Activated CD8-positive, alpha-beta memory T cell treated with anti-CD3 and anti-CD28 coated beads, Interleukin-2, amount 10 ng/mL, durations not matched to agents 7 days and 5 days (primary cell): ENCODE measurements around the gene NOMO2. TPM values are rescaled to one million over a fixed set of nuclear protein-coding genes. Genes with fewer than 3 reads are reported as not detected.
"Not testable (repeated sequence)": the region's sequence is repeated elsewhere in the genome, so short reads cannot be mapped to it uniquely, and the experiment has no call there.

ENCODE experiments used
- ATAC-seq: fragments of 150-1000 bp; cut with Tn5 transposase; one replicate; pipeline ENCODE4 v1.10.0; 2021; ENCODE audit warnings: moderate library complexity
- CTCF ChIA-PET: fragments of 350-600 bp; sonication (Branson Sonifier 250); formaldehyde crosslinking; loops from one replicate; lab custom pipeline; 2021; ENCODE audit warnings: antibody characterized with exemption; lab: Charles Lee
- DNase-seq: peaks from one replicate; pipeline ENCODE4 v3.0.0-alpha.2; 2020
- H3K27ac Mint-ChIP-seq: one replicate; pipeline ENCODE4 v1.8.0; 2021; ENCODE audit warnings: mild to moderate bottlenecking, mixed read lengths
- H3K27me3 Mint-ChIP-seq: one replicate; pipeline ENCODE4 v1.8.0; 2021; ENCODE audit warnings: mixed read lengths
- H3K36me3 Mint-ChIP-seq: one replicate; pipeline ENCODE4 v1.8.0; 2021; ENCODE audit warnings: mild to moderate bottlenecking, mixed read lengths
- H3K4me1 Mint-ChIP-seq: one replicate; pipeline ENCODE4 v1.8.0; 2021; ENCODE audit warnings: mixed read lengths
- H3K4me3 Mint-ChIP-seq: one replicate; pipeline ENCODE4 v1.8.0; 2021; ENCODE audit warnings: mild to moderate bottlenecking, moderate library complexity, mixed read lengths
- H3K9me3 Mint-ChIP-seq: one replicate; pipeline ENCODE4 v1.8.0; 2022; ENCODE audit warnings: low read depth, mixed read lengths
- total RNA-seq, 2 experiments: library from RNA; stranded (reverse); gene quantifications; one replicate each; pipeline ENCODE4 v1.2.3, GENCODE V29; 2021

Gene NOMO2
- total RNA-seq, 2 experiments from 2014 or later, result 81.3 to 95.9 TPM

DNA sequence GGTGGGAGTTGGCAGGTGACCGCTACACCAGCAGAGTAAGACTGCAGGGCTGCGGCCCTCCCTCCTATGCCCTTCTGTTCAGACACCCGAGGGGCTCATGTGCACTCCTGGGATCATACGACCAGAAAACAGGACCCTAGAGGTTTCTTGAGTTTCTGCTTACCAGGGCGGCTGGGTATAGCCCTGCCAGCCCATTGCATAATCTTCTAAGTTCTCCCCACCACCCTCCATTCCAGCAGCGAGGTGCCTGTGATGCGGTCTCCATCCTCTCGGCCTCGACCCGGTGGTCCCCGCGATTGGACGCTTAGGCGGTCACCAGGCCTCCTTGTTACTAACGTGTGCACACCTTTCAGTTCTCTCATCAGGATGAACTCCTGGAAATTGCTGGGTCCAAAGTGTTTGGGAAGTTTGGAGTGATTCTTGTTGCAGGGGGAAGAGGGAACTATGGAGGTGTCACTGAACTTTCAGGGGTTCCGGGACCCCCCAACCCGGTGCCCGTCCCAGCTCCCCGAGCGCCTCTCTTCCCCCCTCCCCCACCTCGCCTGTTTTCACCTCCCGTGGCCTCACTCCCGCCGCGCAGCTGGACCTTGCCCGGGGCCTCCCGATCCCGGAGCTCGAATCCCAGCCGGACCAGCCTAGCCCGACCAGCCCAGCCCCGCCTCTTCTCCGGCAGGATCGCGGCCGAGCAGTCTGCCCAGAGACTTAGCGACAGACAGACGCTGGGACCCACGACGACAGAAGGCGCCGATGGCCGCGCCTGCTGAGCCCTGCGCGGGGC lies 8.8 kb upstream of the NOMO2 start:
- CTCF ChIA-PET, result not testable (repeated sequence)

GRCh38 chr16:18560416-18561220 lies 1.3 kb downstream of the NOMO2 start:
- Mint-ChIP-seq H3K4me3 (peak overlapping the region; percentile 71), H3K4me1 (peaks cover 11% of the 10 kb centered on the region), H3K27ac (peak overlapping the region; percentile 77)
- DNase-seq, result peak; percentile 51
- CTCF ChIA-PET, H3K36me3 Mint-ChIP-seq, ATAC-seq, H3K9me3 Mint-ChIP-seq, H3K27me3 Mint-ChIP-seq: not testable (repeated sequence)

More for the DNA sequence above, 8.8 kb upstream of the NOMO2 start:
- H3K36me3 Mint-ChIP-seq, H3K4me3 Mint-ChIP-seq, H3K4me1 Mint-ChIP-seq, DNase-seq, H3K27me3 Mint-ChIP-seq, H3K27ac Mint-ChIP-seq, H3K9me3 Mint-ChIP-seq: not testable (repeated sequence)
- peak; percentile 45 for ATAC-seq

DNA sequence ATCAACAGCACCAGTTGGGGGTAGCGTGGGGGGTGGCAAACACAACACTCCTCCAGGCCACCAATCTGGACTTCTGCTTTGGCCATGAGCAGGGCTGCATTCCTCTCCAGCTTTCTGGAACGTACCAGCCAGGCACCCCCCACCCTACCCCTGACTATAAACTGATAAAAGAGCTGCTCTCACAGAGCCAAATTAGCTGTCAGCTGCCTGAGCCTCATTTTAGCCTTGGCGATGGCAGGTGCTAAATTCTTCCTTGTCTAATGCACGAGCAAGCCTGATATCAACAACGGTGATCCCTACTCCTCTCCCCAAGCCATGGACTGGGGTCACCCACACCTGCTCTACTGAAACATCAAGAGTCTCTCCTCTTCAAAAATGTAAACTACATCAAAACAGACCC lies 8.2 kb downstream of the NOMO2 start:
- H3K4me3 Mint-ChIP-seq, H3K36me3 Mint-ChIP-seq: not testable (repeated sequence)

DNA sequence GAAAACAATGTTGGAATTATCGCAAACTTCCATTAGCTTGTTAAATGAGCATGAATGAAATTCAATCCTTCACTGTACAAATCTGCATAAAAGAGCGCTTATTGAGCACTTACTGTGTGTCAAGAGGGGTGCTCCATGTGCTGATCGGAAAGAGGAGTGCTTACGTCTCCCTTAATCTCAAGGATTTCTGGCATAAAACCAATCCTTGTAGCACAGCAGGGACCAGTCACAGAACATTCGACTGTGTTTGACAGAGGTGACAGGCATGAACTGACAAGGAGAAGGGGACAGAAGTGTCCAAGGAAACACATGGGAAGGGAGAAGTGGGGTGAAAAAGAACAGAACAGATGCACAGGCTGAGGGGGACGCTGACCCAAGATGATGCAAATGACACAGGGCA lies 14.5 kb downstream of the NOMO2 start:
- CTCF ChIA-PET, H3K4me1 Mint-ChIP-seq, H3K27ac Mint-ChIP-seq, H3K36me3 Mint-ChIP-seq, H3K4me3 Mint-ChIP-seq, ATAC-seq, H3K9me3 Mint-ChIP-seq, H3K27me3 Mint-ChIP-seq, DNase-seq: not testable (repeated sequence)

More for the DNA sequence above, 8.2 kb downstream of the NOMO2 start:
- H3K27ac Mint-ChIP-seq, CTCF ChIA-PET, DNase-seq, H3K27me3 Mint-ChIP-seq, H3K4me1 Mint-ChIP-seq, H3K9me3 Mint-ChIP-seq, ATAC-seq: not testable (repeated sequence)

DNA sequence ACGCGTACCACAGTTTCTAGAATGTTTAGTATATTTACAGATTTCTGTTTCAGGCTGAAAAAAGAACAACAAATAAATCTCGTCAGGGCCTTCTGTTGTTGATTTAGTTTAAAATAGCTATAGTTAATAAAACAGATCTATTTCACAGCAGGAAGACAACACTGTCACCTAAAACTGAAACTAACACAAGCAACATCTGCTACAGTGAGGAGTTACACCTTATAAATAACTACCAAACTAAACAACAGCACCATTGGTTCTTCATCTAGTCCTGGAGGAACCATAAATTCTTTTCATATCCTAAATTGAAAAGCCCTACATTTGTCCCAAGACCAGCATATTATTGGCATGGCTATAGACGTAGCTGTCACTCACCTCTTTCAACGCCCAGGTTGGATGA lies 15.0 kb downstream of the NOMO2 start:
- H3K36me3 Mint-ChIP-seq, DNase-seq, ATAC-seq, H3K4me3 Mint-ChIP-seq, H3K27me3 Mint-ChIP-seq, H3K27ac Mint-ChIP-seq, H3K4me1 Mint-ChIP-seq, CTCF ChIA-PET, H3K9me3 Mint-ChIP-seq: not testable (repeated sequence)

DNA sequence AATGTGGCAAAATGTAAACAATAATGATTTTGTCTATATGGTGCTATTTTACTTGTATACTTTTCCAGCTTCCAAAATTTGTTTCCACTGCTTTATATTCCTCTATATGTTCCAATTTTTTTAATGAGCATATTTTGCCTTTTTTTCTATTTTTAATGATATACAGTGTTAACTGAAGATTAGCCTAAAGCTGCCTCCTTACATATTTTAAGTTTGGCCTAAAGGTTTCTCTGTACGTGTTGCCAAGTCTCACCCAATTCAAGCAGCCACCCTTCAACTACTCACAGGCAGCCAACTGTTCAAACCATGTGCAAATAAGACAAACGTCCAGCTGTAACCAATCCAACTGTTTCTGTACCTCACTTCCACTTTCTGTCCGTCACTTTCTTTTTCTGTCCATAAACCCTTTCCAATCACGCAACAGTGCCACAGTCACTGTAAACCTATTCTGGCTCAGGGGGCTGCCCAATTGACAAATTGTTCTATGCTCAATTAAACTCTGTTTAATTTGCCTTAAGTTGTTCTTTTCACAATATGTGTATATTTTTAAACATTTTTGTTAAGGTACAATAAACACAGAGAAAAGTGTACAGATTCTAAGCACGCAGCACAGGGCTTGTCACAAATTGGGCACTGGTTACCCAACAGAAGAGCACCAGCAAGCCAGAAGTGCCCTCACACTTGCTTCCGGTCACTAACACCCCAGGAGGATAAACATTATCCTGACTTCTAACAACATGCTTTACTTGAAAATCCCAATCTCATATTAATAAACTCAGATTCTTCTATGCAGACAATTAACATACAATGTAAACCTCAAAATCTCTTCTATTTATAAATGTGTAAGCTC lies 17.4 kb downstream of the NOMO2 start:
- DNase-seq, H3K4me1 Mint-ChIP-seq, H3K27me3 Mint-ChIP-seq, H3K4me3 Mint-ChIP-seq, CTCF ChIA-PET, H3K27ac Mint-ChIP-seq, H3K36me3 Mint-ChIP-seq, H3K9me3 Mint-ChIP-seq, ATAC-seq: not testable (repeated sequence)

GRCh38 chr16:18541912-18542311 lies 20.0 kb downstream of the NOMO2 start:
- H3K27ac Mint-ChIP-seq, H3K4me1 Mint-ChIP-seq, ATAC-seq, CTCF ChIA-PET, H3K4me3 Mint-ChIP-seq, H3K9me3 Mint-ChIP-seq, H3K36me3 Mint-ChIP-seq, H3K27me3 Mint-ChIP-seq, DNase-seq: not testable (repeated sequence)

DNA sequence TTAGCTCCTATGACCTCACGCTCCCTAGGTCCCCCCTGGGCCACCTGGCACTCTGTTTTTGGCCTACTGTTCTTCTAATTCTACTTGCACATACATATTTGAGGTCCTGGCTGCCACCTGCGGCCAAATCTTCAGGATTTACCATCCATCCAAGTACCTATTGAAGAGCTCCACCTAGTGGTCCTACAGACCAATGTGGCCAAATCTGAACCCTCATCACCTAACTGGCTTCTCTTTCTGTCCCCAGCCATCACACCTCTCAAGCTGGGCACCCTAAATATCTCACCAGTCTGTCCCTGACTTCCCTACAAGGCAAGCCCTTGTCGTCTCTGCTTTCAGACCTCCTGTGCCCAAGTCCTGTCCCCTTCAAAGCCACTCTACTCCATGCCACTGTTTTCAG lies 24.9 kb downstream of the NOMO2 start:
- H3K4me1 Mint-ChIP-seq, H3K4me3 Mint-ChIP-seq, H3K36me3 Mint-ChIP-seq, CTCF ChIA-PET, H3K27me3 Mint-ChIP-seq, H3K27ac Mint-ChIP-seq, H3K9me3 Mint-ChIP-seq, DNase-seq: not testable (repeated sequence)
- ATAC-seq, result peak; percentile 58

DNA sequence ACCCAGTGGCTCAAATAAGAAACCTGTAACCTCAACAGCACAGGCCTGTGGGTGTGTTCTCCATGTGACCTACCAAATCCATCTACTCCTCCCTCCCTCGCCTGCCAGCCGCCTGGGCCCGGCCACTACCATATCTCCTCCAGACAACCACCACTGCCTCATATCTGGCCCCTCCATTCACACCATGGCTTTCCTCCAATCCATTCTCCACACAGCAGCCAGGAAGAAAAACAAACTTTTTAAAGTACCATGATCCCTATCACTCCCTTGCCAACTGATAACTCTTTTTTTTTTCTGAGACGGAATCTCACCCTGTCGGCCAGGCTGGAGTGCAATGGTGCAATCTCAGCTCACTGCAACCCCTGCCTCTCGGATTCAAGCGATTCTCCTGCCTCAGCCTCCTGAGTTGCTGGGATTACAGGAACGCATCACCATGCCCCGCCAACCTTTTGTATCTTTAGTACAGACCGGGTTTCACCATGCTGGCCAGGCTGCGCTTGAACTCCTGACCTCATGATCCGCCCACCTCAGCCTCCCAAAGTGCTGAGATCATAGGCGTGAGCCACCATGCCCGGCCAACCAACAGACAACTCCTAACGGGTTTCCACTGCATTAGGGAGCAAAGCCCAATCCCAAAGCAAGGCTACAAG lies 26.3 kb downstream of the NOMO2 start:
- CTCF ChIA-PET, result interaction anchor here (0.6 kb wide), 1 partner anchor 501 kb away, joined by 3 read pairs; no protein-coding TSS in a partner anchor
- H3K4me3 Mint-ChIP-seq, DNase-seq, H3K4me1 Mint-ChIP-seq, ATAC-seq, H3K9me3 Mint-ChIP-seq, H3K27me3 Mint-ChIP-seq, H3K27ac Mint-ChIP-seq, H3K36me3 Mint-ChIP-seq: not testable (repeated sequence)

GRCh38 chr16:18534308-18534707 lies 27.6 kb downstream of the NOMO2 start:
- H3K36me3 Mint-ChIP-seq, H3K4me1 Mint-ChIP-seq, ATAC-seq, H3K27ac Mint-ChIP-seq, H3K4me3 Mint-ChIP-seq, CTCF ChIA-PET, H3K27me3 Mint-ChIP-seq, DNase-seq, H3K9me3 Mint-ChIP-seq: not testable (repeated sequence)

DNA sequence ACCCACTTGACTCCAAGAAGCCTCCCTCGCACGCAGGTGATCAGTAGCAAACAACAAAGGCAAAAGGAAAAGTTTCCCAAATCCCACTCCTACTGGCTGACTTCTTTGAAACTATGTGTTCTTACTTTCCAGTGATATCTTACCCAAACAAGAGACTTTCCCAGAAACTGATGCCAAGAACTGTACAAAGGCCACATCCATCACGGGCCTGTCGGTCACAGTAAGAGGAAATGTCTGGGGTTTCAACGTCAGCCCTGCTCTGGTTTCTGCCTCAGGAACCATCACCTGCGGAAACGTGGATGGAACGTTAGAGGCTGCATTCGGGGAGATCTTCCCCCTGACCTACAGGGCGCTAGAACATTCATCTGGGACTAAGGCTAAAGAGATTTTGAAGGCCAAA lies 30.6 kb downstream of the NOMO2 start:
- H3K27ac Mint-ChIP-seq, ATAC-seq, CTCF ChIA-PET, DNase-seq, H3K36me3 Mint-ChIP-seq, H3K9me3 Mint-ChIP-seq, H3K4me1 Mint-ChIP-seq, H3K27me3 Mint-ChIP-seq, H3K4me3 Mint-ChIP-seq: not testable (repeated sequence)

DNA sequence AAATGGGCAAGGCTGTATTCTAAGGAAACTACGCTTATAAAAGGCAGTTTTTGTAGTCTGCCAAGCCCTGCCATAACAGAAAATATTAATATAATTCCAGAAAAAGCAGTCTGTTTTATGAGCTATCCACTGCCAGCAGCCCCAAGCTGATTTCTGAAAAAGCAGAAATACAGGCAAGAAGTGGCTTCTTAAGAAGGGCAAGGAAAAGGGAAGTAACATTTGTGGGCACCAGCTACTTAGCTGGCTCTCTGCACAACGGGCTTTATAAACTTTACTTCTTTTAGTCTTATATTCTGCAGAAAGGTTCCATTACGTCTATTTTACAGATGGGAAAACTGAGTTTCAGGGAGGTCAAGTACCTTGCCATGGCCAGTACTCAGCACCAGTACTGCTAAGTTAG lies 31.6 kb downstream of the NOMO2 start:
- H3K4me1 Mint-ChIP-seq, CTCF ChIA-PET, H3K27me3 Mint-ChIP-seq, ATAC-seq, H3K4me3 Mint-ChIP-seq, H3K36me3 Mint-ChIP-seq, H3K27ac Mint-ChIP-seq, DNase-seq, H3K9me3 Mint-ChIP-seq: not testable (repeated sequence)

- H3K36me3 Mint-ChIP-seq, H3K27me3 Mint-ChIP-seq, DNase-seq, H3K4me3 Mint-ChIP-seq, ATAC-seq, H3K9me3 Mint-ChIP-seq, H3K27ac Mint-ChIP-seq, CTCF ChIA-PET, H3K4me1 Mint-ChIP-seq: not testable (repeated sequence)
Measured at GRCh38 chr16:18526547-18526946, 35.4 kb downstream of the NOMO2 start.
